ENCODE data around the gene RNF152.

The RNF152 gene

DNA sequence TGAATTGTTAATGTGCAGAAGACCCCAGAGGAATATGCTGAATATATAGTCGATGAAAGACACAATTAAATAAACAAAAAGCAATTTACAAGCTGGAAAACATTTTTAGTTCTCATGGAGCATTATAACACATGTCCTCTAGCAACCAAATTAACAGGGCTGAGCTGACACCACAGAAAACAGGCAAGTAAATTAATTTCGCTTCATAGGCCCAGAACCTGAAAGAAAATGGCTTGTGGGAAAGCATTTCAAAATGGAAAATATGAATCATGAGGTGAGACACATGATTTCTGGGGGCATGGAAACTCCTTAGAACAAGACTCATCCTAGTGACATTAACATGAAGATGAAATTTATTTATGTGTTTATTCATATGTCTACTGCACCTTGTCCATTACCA, 25.0 kb upstream of the RNF152 start:
- no peaks in the 10 kb centered on the region for H3K27me3 ChIP-seq (replicated peaks; ENCODE audit: control insufficient read depth, insufficient read depth, low read length)
- H3K36me3 ChIP-seq (ENCODE audit: control insufficient read depth, insufficient read depth, low read length) = no peaks in the 10 kb centered on the region
- H3K4me3 ChIP-seq (replicated peaks; ENCODE audit: low read depth, low read length) = no peak overlapping the region
- no peak for DNase-seq (ENCODE audit: extremely low read depth, insufficient read length)
- TF ChIP-seq, protein P1, sequence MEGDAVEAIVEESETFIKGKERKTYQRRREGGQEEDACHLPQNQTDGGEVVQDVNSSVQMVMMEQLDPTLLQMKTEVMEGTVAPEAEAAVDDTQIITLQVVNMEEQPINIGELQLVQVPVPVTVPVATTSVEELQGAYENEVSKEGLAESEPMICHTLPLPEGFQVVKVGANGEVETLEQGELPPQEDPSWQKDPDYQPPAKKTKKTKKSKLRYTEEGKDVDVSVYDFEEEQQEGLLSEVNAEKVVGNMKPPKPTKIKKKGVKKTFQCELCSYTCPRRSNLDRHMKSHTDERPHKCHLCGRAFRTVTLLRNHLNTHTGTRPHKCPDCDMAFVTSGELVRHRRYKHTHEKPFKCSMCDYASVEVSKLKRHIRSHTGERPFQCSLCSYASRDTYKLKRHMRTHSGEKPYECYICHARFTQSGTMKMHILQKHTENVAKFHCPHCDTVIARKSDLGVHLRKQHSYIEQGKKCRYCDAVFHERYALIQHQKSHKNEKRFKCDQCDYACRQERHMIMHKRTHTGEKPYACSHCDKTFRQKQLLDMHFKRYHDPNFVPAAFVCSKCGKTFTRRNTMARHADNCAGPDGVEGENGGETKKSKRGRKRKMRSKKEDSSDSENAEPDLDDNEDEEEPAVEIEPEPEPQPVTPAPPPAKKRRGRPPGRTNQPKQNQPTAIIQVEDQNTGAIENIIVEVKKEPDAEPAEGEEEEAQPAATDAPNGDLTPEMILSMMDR (IDR thresholded peaks at IDR 0.05; ENCODE audit: insufficient read depth, low read length, poor library complexity, severe bottlenecking) = no peak

DNA sequence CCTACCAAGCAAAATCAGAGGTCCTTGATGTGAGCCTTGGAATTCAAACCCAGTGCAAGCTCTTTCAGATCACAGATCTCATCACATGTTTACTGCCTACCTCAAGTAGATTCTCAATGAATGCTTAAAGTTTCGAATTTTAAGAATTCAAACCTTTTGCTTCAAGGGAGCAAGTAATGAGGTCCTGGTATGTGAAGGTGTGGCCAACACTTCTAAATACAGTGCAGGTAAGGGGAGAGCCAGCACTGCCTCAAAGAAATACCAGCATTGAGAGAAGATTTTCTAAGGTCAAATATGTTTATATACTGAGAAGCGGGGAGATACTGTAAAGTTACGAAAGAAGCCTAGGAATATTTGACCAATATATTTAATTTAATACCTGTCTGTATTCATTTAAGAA, 19.7 kb upstream of the RNF152 start:
- DNase-seq (ENCODE audit: extremely low read depth, insufficient read length) = no peak
- Histone ChIP-seq H3K4me3 (replicated peaks; ENCODE audit: low read depth, low read length) (no peak overlapping the region), H3K27me3 (replicated peaks; ENCODE audit: control insufficient read depth, insufficient read depth, low read length) (0 out of 2 replicates have a peak, but pooled peaks cover 2% of the 10 kb centered on the region), H3K36me3 (ENCODE audit: control insufficient read depth, insufficient read depth, low read length) (no peaks in the 10 kb centered on the region)
- TF ChIP-seq, protein P1 (IDR thresholded peaks at IDR 0.05; ENCODE audit: insufficient read depth, low read length, poor library complexity, severe bottlenecking) = no peak

DNA sequence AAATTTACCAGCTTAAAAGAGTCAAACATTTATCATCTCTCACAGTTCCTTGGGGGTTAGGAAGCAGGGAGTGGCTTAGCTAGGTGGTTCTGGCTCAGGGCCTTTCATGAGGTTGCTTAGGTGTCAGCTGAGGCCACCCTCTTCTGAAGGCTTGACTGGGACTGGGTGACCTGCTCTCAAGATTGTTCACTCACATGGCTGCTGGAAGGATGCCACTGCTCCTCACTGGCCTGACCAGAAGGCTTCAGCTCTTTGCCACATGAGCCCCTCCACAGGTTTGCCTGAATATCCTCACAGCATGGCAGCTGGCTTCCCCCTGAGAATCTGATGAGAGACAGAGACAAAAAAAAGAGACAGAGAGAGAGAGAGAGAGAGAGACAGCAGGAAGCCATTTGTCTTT, 17.3 kb upstream of the RNF152 start:
- H3K36me3 ChIP-seq (ENCODE audit: control insufficient read depth, insufficient read depth, low read length) = no peaks in the 10 kb centered on the region

DNA sequence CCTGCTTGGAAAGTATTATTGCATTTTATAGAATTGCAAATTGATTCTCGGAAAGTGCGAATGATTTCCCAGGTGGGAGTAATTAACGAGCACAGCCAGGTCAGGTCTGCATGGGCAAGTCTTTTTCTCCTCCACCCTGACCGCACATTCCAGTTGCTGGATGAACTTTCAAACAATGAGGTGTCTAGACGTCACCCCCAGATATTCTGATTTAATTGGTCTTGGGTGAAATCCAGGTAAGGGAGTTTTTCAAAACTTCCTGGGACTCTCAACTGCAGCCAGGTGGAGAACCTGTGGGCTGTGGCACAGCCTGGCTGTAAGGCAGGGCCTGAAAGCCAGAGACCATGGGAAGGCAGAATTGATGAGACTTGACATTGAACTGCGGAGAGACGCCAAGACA, 15.9 kb upstream of the RNF152 start:
- DNase-seq (ENCODE audit: extremely low read depth, insufficient read length) = no peak
- TF ChIP-seq, protein P1 (IDR thresholded peaks at IDR 0.05; ENCODE audit: insufficient read depth, low read length, poor library complexity, severe bottlenecking) = no peak
- 0 out of 2 replicates have a peak, but pooled peaks cover 2% of the 10 kb centered on the region for H3K27me3 ChIP-seq (replicated peaks; ENCODE audit: control insufficient read depth, insufficient read depth, low read length)
- no peaks in the 10 kb centered on the region for H3K36me3 ChIP-seq (ENCODE audit: control insufficient read depth, insufficient read depth, low read length)
- no peak overlapping the region for H3K4me3 ChIP-seq (replicated peaks; ENCODE audit: low read depth, low read length)

More for the DNA sequence above, 17.3 kb upstream of the RNF152 start:
- TF ChIP-seq, protein P1 (IDR thresholded peaks at IDR 0.05; ENCODE audit: insufficient read depth, low read length, poor library complexity, severe bottlenecking) = no peak
- no peak for DNase-seq (ENCODE audit: extremely low read depth, insufficient read length)
- Histone ChIP-seq H3K4me3 (replicated peaks; ENCODE audit: low read depth, low read length) (no peak overlapping the region), H3K27me3 (replicated peaks; ENCODE audit: control insufficient read depth, insufficient read depth, low read length) (0 out of 2 replicates have a peak, but pooled peaks cover 2% of the 10 kb centered on the region)

DNA sequence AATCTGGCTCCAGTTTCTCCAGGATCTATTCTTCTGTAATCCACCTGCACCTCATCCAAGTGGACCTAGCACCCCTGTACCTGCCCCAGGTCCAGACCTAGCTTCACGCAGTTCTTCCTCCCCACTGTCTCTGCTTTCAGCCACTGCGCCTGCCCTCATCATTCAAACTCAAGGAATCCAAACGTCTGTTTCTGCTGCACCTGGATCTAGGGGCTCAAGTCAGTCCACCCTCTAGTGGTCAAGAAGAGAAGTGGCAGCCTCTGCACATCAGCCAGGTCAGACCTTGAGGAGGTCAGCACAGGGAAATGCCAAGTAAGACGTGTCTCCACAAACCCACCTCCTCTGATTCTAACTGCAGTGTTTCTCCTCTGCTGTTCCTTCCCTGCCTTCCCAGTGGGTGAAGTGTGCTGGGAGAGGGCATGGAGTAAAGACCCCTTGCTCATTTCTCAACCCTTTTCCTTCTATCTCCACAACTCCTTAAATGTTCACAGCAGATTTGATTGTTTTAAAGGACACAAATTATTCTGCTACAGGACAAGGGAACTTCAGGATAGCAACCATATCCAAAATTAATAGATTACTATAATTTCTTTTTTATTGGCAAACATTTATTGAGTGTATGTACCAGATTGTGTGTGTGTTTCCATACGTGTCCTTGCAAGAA, 8.6 kb upstream of the RNF152 start:
- peak; percentile 15 for DNase-seq (ENCODE audit: extremely low read depth, insufficient read length)
- TF ChIP-seq, protein P1 (IDR thresholded peaks at IDR 0.05; ENCODE audit: insufficient read depth, low read length, poor library complexity, severe bottlenecking) = peak; percentile 99

More for the DNA sequence above, 8.6 kb upstream of the RNF152 start:
- Histone ChIP-seq H3K27me3 (replicated peaks; ENCODE audit: control insufficient read depth, insufficient read depth, low read length) (no peaks in the 10 kb centered on the region), H3K36me3 (ENCODE audit: control insufficient read depth, insufficient read depth, low read length) (no peaks in the 10 kb centered on the region), H3K4me3 (replicated peaks; ENCODE audit: low read depth, low read length) (no peak overlapping the region)

Measured in GM06990 (cell line).